SW 1271 (cell line): Measurements from ENCODE around the gene USP2.
A peak's percentile ranks its signal among the peaks of the same experiment; 100 is the strongest.

ENCODE experiments used
- DNase-seq, 2 experiments: peaks; one replicate each; lab custom pipeline; 2025; lab: John Stamatoyannopoulos, UW

USP2 gene

GRCh38 chr11:119341222-119342022 is 40.1 kb downstream of the USP2 start:
- DNase-seq, result no peak

GRCh38 chr11:119340335-119341221 is 40.9 kb downstream of the USP2 start, which contains the start of gene C1QTNF5:
TSS of gene C1QTNF5 (minus strand) at chr11:119340883. CDS start at chr11:119340397, 486 bp downstream.
- no peak for DNase-seq

GRCh38 chr11:119339589-119340334 is 41.7 kb downstream of the USP2 start:
- DNase-seq, result peak in 1 of 2 experiments; percentile 30

- no peak for DNase-seq
Observed at GRCh38 chr11:119338965-119339588, 42.4 kb downstream of the USP2 start.

GRCh38 chr11:119338318-119338890 is 43.1 kb downstream of the USP2 start:
- DNase-seq, result peak in 1 of 2 experiments; percentile 73

- DNase-seq, result no peak
Observed at GRCh38 chr11:119337581-119338317, 43.7 kb downstream of the USP2 start.

GRCh38 chr11:119336744-119337469 is 44.6 kb downstream of the USP2 start:
- no peak for DNase-seq

- no peak for DNase-seq
Observed at GRCh38 chr11:119335655-119336543, 45.6 kb downstream of the USP2 start.

GRCh38 chr11:119335091-119335654 is 46.3 kb downstream of the USP2 start:
- no peak for DNase-seq

- peak; percentile 96 to 97 for DNase-seq
Observed at GRCh38 chr11:119334174-119334930, 47.1 kb downstream of the USP2 start, which contains the start of gene RNF26. TSS of gene RNF26 (plus strand) at chr11:119334527. CDS start at chr11:119335123, 596 bp downstream.

- no peak for DNase-seq
Observed at GRCh38 chr11:119332111-119332765, 49.3 kb downstream of the USP2 start.

- no peak for DNase-seq
Observed at GRCh38 chr11:119330237-119330636, 51.3 kb downstream of the USP2 start.

- no peak for DNase-seq
Observed at GRCh38 chr11:119329320-119329719, 52.2 kb downstream of the USP2 start.

GRCh38 chr11:119324189-119324588 is 57.3 kb downstream of the USP2 start:
- DNase-seq, result no peak

- DNase-seq, result peak in 1 of 2 experiments; percentile 63
Observed at GRCh38 chr11:119323532-119324033, 57.9 kb downstream of the USP2 start.

GRCh38 chr11:119322921-119323531 is 58.5 kb downstream of the USP2 start:
- no peak for DNase-seq
